ENCODE data around the gene PEAK1. TPM values are rescaled to one million over a fixed set of nuclear protein-coding genes. Genes with fewer than 3 reads are reported as not detected.

Gene PEAK1
- total and polyA plus RNA-seq, 9 of the 15 experiments (the other 6 are each of a cell fraction or from before 2014, with no cell fraction given), result 0.99 to 22.4 (median 10.8) TPM

DNA sequence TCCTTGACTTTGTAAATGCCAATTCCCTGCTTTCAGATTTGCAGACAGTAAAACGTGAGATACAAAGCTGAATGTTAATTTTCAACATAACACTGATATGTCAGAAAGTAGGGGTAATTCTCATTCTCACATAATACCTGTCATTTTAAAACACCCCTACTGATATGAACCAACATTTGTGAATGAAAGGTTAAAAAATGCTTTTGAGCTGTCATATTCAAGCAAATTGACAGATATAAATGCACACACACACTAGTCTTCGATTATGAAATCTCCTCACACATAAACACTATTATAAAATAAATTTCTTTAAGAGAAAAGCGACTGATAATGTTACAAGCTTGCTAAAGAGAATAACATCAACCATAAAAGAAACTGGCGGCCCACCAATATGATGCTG is 128.8 kb downstream of the PEAK1 start:
- Histone ChIP-seq H3K4me2 (ENCODE audit: insufficient read depth, low read length) (no peak overlapping the region), H3K9me3 (replicated peaks; ENCODE audit: control insufficient read depth, insufficient read depth, low read depth, low read length) (no peaks in the 10 kb centered on the region), H3K9me1 (ENCODE audit: control insufficient read depth, insufficient read depth, low read length) (no peaks in the 10 kb centered on the region), H3K79me2 (ENCODE audit: control insufficient read depth, insufficient read depth, low read length) (no peaks in the 10 kb centered on the region), H3K36me3 (ENCODE audit: control insufficient read depth, insufficient read depth, low read length) (no peaks in the 10 kb centered on the region), H2AFZ (ENCODE audit: low read depth, low read length) (no peak overlapping the region), H4K20me1 (replicated peaks; ENCODE audit: control insufficient read depth, insufficient read depth, low read length) (no peaks in the 10 kb centered on the region), H3K27ac (ENCODE audit: extremely low read depth, low read depth, low read length) (no peak overlapping the region), H3K27me3 (ENCODE audit: control insufficient read depth in 2 of 2, insufficient read depth in 2 of 2, low read length in 2 of 2) (no peaks in the 10 kb centered on the region), H3K9ac (ENCODE audit: insufficient read depth in 1 of 2, low read depth in 2 of 2, low read length in 2 of 2) (no peak overlapping the region), H3K4me3 (no peak overlapping the region), H3K4me1 (replicated peaks in 1 of 2; ENCODE audit: control insufficient read depth in 2 of 2, insufficient read depth in 2 of 2, low read length in 2 of 2) (no peaks in the 10 kb centered on the region; a peak in 1 of 5 replicates)
- FAIRE-seq (no peak), ATAC-seq (no peak), DNase-seq (ENCODE audit: extremely low read depth in 1 of 4, low spot score in 3 of 4) (no peak)
- no peak for TF ChIP-seq BDP1 (IDR thresholded peaks at IDR 0.05; ENCODE audit: insufficient read depth, insufficient read length)
- TF ChIP-seq C11orf30 (IDR thresholded peaks at IDR 0.05; ENCODE audit: low read depth), result no peak
- TF ChIP-seq ZNF436 (CRISPR knock-in tag; IDR thresholded peaks at IDR 0.05), result no peak
- TF ChIP-seq CEBPG (CRISPR knock-in tag; IDR thresholded peaks at IDR 0.05), result no peak
- TF ChIP-seq CEBPG (tag; conservative IDR thresholded peaks at IDR 0.05 in 1 of 2, IDR thresholded peaks at IDR 0.05 in 1 of 2), result no peak
- TF ChIP-seq ZNF316 (IDR thresholded peaks at IDR 0.05), result no peak
- no peak for TF ChIP-seq ZZZ3 (IDR thresholded peaks at IDR 0.05)
- TF ChIP-seq FIP1L1 (IDR thresholded peaks at IDR 0.05; ENCODE audit: low read depth, low read length, poor library complexity, severe bottlenecking), result no peak
- no peak for TF ChIP-seq ZNF551 (CRISPR knock-in tag; IDR thresholded peaks at IDR 0.05)
- no peak for TF ChIP-seq ZBTB1 (CRISPR knock-in tag; IDR thresholded peaks at IDR 0.05; ENCODE audit: borderline replicate concordance, low read depth)
- no peak for TF ChIP-seq GATAD2A (IDR thresholded peaks at IDR 0.05)
- no peak for TF ChIP-seq ZNF76 (CRISPR knock-in tag; IDR thresholded peaks at IDR 0.05; ENCODE audit: borderline replicate concordance)
- TF ChIP-seq PHB (CRISPR knock-in tag; IDR thresholded peaks at IDR 0.05), result no peak
- in situ Hi-C loops (cut with MboI) (no loop called here), intact Hi-C loops (cut with micrococcal nuclease) (no loop called here)
- WGBS (ENCODE audit: insufficient coverage, low coverage, missing lambda C conversion rate), result 52% methylated on average over 4 of the region's 4 CpGs
- POLR2A ChIA-PET, result no interaction called here
- no TSS peak for BruUV-seq (replicated peaks)
- CTCF ChIA-PET (ENCODE audit: low intra/inter-chr PET ratio), result no interaction called here

All from K562 (cell line).